HG03521 (cell line): ENCODE measurements around the gene NR2E1.

Experiments
- ATAC-seq: cut with Tn5 transposase; IDR thresholded peaks from one replicate; pipeline ENCODE4 v1.9.1; 2021; ENCODE audit warnings: mild to moderate bottlenecking, moderate library complexity; ENCODE audit not compliant: unreplicated experiment

Gene NR2E1

DNA sequence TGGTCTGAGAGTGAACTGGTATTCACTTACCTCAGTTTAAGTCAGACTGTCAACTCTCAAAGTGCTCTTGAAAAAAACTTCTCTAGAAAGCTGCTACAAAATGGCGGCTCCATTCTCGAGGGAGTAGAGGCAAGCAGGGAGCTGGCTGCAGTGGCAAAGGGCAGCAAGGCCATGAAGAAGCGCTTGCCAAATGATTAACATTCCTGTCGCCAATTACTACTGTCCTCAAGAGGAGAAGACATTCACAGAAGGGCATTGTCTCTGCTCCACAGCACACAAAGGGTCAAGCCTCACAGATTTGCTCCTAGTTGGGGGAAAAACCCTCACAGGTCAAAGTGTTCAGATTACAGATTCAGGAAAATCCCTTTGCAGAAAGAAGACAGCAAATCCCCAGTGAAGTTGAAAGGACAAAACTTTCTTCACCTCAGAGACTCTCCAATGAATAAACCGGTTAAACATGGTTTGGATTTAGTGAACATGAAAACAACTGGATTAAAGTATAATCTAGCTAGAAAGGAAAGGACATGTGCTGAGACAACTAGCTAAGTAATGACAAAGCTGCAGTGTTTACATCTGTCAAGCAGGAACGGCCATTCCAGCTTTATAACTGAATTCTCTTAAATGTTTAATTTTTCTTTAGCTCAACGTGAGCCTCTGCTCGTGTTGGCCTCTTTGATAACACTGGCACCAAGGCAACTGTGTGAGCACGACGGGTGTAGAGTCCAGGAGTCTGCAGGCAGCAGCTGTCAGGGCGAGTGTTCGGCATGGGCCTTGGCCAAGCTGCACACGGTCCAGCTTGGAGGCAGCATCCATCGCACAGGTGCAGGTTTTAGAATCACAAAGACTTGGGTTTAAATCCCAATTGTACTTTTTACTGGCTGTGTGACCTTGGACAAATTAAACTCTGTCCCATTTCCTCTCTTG, 37.6 kb downstream of the NR2E1 start:
- no peak for ATAC-seq

GRCh38 chr6:108207013-108207412, 41.2 kb downstream of the NR2E1 start:
- no peak for ATAC-seq

DNA sequence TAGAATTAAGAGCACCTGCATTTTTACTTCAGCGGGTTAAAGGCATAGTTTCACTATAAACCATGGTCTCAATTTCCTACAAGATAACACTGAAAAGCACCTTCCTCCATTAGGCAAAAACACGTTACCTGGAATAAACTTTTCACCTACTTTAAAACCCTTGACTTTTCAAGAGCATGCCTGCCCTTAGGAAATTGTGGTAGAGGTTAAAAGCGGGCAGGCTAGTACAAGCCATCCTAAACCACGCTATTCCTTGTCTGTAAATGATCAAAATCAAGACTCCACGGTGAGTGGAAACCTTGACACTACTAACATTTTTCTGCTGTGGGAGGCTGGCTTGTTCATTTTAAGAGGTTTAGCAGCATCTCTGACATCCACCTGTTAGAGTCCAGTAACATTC, 43.9 kb downstream of the NR2E1 start:
- no peak for ATAC-seq

DNA sequence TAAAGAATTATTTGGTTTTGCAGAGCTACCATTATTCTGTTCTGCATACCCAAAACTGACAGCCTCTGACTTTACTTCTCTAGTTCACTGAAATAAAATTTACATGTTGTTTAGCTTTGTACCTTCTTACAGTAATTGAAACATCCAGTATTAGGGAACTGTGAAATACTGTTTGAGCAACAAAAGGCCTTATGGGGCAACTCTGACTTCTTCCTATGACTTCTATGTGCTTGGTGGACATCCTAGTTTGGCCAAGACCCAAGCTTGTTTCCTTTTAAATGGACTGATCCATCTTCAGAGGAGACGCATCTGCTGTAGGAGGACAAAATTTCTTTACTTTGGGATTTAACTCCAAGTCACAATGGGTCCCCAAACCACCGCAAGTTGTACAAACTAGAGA, 44.7 kb downstream of the NR2E1 start:
- no peak for ATAC-seq

- no peak for ATAC-seq
Observed at GRCh38 chr6:108211671-108212070, 45.8 kb downstream of the NR2E1 start.

- no peak for ATAC-seq
Observed at GRCh38 chr6:108222064-108222463, 56.2 kb downstream of the NR2E1 start.

GRCh38 chr6:108222504-108222903, 56.7 kb downstream of the NR2E1 start:
- ATAC-seq, result no peak

GRCh38 chr6:108227290-108227689, 61.5 kb downstream of the NR2E1 start:
- no peak for ATAC-seq

DNA sequence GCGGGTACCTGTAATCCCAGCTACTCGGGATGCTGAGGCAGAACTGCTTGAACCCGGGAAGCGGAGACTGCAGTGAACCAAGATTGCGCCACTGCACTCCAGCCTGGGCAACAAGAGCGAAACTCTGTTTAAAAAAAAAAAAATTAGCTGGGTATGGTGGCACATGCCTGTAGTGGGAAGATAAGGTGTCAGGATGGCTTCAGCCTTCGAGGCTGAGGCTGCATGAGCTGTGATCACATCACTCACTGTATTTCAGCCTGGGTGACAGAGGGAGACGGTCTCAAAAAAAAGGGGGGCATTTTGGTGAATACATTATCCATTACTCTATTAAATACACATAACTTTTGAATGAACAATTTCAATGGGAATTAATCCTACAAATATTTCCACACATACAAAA, 62.6 kb downstream of the NR2E1 start:
- no peak for ATAC-seq

- no peak for ATAC-seq
Observed at GRCh38 chr6:108235127-108235526, 69.3 kb downstream of the NR2E1 start.

GRCh38 chr6:108236791-108237190, 71.0 kb downstream of the NR2E1 start:
- ATAC-seq, result no peak

DNA sequence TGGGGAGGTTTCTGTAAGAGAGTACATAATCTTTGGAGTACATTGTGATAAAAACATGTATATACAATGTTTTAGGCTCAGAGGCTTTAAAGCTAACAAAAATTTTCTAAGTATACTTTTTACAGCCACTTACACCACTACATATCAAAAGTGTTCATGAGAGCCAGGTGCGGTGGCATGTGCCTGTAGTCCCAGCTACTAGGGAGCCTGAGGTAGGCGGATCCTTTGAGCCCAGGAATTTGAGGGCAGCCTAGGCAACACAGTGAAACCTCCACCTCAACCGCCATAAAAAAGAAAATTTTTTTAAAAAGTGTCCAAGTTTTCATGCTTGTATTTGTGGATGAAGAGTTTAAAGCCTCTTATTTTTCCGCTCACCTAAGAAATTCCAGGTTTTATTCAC, 72.5 kb downstream of the NR2E1 start:
- no peak for ATAC-seq
